Tibial nerve (tissue), 4 donors: ENCODE data around the gene PEX11G. TPM values are rescaled to one million over a fixed set of nuclear protein-coding genes. Genes with fewer than 3 reads are reported as not detected.

Experiments used
- DNase-seq, 2 donors: peaks; one replicate each; pipeline ENCODE4 v3.0.0-alpha.2; 2019; ENCODE audit warnings: low spot score in 2 of 2
- H3K27ac ChIP-seq, 4 donors: fragments of 200-600 bp; sonication (generic) in 3 of 4; one replicate each; pipeline ENCODE4 v1.5.1; 2017 to 2019; ENCODE audit warnings: mild to moderate bottlenecking in 1 of 4
- H3K27me3 ChIP-seq, 2 donors: fragments of 200-600 bp; sonication (generic) in 1 of 2; one replicate each; pipeline versions ENCODE4 v1.5.1 to v1.6.0; 2017 to 2019
- H3K36me3 ChIP-seq, 3 donors: fragments of 200-600 bp; sonication (generic); one replicate each; pipeline ENCODE4 v1.5.1; 2018 to 2019
- H3K4me1 ChIP-seq, 4 donors: fragments of 200-600 bp; sonication (generic) in 3 of 4; one replicate each; pipeline ENCODE4 v1.5.1; 2017 to 2019
- H3K4me3 ChIP-seq, 4 donors: fragments of 200-600 bp; sonication (generic) in 3 of 4; one replicate each; pipeline ENCODE4 v1.5.1; 2017 to 2019; ENCODE audit warnings: mild to moderate bottlenecking in 1 of 4, moderate library complexity in 1 of 4
- H3K9me3 ChIP-seq, 4 donors: fragments of 200-600 bp; sonication (generic) in 3 of 4; one replicate each; pipeline ENCODE4 v1.5.1; 2017 to 2019
- EP300 ChIP-seq, 2 donors: sonication (generic); formaldehyde crosslinking; IDR thresholded peaks; one replicate each; pipeline ENCODE4 v1.6.1; 2017; ENCODE audit warnings: antibody characterized with exemption in 2 of 2, mild to moderate bottlenecking in 1 of 2
- POLR2A ChIP-seq, 2 donors: fragments of 450-650 bp; IDR thresholded peaks; one replicate each; pipeline ENCODE4 v1.6.1; 2017; ENCODE audit warnings: antibody characterized with exemption in 2 of 2, mild to moderate bottlenecking in 2 of 2, moderate library complexity in 2 of 2
- WGBS, 2 donors: methylation state at CpG; one replicate each; pipeline ENCODE4 v1.1.5; 2018; 5-methylcytosine and 5-hydroxymethylcytosine counted together
- total RNA-seq, 4 donors: library from RNA; depleted of rRNA; stranded (reverse); fragments of >200 nt; gene quantifications; one replicate each; pipeline ENCODE4 v1.1.0, GENCODE V29; 2016
- TF ChIP-seq, protein P1 (sequence below), 5 experiments: fragments of 200-600 bp in 3 of 5; fragments of 450-650 bp in 2 of 5; sonication (generic) in 3 of 5; IDR thresholded peaks; one replicate each; pipeline ENCODE4 v1.5.1; 2016 to 2019; ENCODE audit warnings: antibody characterized with exemption in 5 of 5, mild to moderate bottlenecking in 3 of 5, moderate library complexity in 2 of 5

The PEX11G gene
- total RNA-seq, 4 donors from 2014 or later: 4.4 to 9.2 (median 7.8) TPM

DNA sequence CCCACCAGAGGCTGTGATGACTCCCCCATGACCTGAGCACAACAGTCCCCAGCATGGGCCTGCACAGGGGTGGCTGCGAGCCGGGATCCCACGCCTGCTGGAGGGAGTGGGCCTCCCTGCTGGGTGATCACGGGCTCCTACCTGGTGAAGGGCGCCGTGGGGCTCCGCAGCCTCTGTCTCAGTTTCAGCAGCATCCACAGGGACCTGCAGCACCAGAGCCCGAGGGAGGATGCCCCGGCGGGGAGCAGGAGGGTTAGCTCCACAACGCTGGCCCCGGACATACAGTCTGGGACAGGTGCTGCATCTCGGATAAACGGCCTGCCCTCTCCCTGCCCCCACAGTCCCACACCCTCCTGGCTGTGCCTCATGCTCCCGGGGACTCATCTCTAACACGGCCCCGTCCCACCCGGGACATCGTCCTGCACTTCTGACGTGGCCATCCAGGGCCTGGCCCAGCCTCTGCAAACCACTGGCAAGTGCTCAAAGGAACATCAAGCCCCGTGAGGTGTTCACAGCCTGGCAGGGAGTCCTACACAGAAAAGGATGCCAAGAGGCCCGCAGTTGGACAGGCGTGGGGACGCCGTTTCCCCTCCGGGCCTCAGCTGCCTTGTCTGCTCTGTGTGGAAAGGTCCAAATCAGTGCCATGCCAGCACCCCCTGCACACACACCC, 10.5 kb downstream of the PEX11G start:
- Histone ChIP-seq H3K4me1 (peaks cover 0 to 9% (median 0%) of the 10 kb centered on the region in 4 donors), H3K36me3 (peaks cover 0 to 30% (median 0%) of the 10 kb centered on the region in 3 donors), H3K27me3 (no peaks in the 10 kb centered on the region), H3K9me3 (no peaks in the 10 kb centered on the region), H3K27ac (no peak overlapping the region), H3K4me3 (no peak overlapping the region)
- DNase-seq: no peak
- no peak for TF ChIP-seq EP300 (IDR thresholded peaks at IDR 0.05)
- WGBS, 2 donors: 67 to 71% methylated on average over 21 to 25 of the region's 26 CpGs

- Histone ChIP-seq H3K27me3 (no peaks in the 10 kb centered on the region), H3K9me3 (no peaks in the 10 kb centered on the region), H3K4me3 (no peak overlapping the region), H3K36me3 (peaks cover 0 to 30% (median 0%) of the 10 kb centered on the region in 3 donors), H3K27ac (no peak overlapping the region), H3K4me1 (peaks cover 0 to 4% (median 0%) of the 10 kb centered on the region in 4 donors)
- 89 to 92% methylated on average over 10 of the region's 10 CpGs for WGBS, 2 donors
- no peak for DNase-seq
- TF ChIP-seq EP300 (IDR thresholded peaks at IDR 0.05): no peak
- TF ChIP-seq POLR2A (IDR thresholded peaks at IDR 0.05): no peak
- TF ChIP-seq, protein P1, sequence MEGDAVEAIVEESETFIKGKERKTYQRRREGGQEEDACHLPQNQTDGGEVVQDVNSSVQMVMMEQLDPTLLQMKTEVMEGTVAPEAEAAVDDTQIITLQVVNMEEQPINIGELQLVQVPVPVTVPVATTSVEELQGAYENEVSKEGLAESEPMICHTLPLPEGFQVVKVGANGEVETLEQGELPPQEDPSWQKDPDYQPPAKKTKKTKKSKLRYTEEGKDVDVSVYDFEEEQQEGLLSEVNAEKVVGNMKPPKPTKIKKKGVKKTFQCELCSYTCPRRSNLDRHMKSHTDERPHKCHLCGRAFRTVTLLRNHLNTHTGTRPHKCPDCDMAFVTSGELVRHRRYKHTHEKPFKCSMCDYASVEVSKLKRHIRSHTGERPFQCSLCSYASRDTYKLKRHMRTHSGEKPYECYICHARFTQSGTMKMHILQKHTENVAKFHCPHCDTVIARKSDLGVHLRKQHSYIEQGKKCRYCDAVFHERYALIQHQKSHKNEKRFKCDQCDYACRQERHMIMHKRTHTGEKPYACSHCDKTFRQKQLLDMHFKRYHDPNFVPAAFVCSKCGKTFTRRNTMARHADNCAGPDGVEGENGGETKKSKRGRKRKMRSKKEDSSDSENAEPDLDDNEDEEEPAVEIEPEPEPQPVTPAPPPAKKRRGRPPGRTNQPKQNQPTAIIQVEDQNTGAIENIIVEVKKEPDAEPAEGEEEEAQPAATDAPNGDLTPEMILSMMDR (IDR thresholded peaks at IDR 0.05): no peak
Measured at GRCh38 chr19:7477758-7478157, 11.1 kb downstream of the PEX11G start.

DNA sequence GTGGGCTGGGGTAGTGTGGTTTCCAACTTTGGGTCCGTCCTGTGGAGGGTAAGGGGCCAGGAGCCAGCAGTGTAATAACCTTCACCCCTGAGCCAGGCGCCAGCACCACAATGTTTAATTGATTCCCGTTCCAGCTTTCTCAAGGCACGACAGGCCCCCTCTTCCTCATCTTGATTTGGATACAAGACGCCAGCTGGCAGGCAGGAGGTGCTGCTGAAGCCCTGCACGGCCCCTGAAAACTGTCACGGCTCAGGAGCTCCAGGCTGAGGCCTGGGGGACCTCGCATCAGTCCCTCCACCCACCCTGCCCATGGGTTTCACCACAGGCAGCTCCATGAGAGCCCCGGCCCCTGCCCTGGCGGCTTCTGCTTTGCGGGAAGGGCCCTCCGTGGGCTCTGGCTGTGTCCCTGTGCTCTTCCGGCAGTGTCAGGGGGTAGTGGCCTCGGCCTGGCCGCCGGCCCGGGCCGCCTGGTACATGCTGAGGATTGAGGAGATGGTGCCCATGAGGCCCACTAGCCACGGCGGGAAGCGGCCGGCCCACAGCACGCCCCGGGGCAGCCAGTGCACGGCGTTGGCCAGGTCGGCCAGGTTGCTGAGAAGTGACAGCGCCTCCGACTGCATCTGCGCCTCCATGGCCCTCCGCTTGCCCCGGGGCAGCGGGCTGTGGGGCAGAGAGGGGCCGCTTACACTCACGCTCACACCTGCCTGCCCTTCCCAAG, 11.9 kb downstream of the PEX11G start:
- no peaks in the 10 kb centered on the region for H3K4me1 ChIP-seq
- TF ChIP-seq, protein P1 (IDR thresholded peaks at IDR 0.05): no peak
- TF ChIP-seq POLR2A (IDR thresholded peaks at IDR 0.05): no peak
- H3K27me3 ChIP-seq: no peaks in the 10 kb centered on the region
- H3K9me3 ChIP-seq: no peaks in the 10 kb centered on the region
- H3K27ac ChIP-seq: no peak overlapping the region
- H3K4me3 ChIP-seq: no peak overlapping the region
- no peak for DNase-seq
- WGBS, 2 donors: 72 to 82% methylated on average over 14 to 20 of the region's 35 CpGs
- H3K36me3 ChIP-seq: peaks cover 0 to 33% (median 0%) of the 10 kb centered on the region in 3 donors

- no peaks in the 10 kb centered on the region for H3K9me3 ChIP-seq
- no peak overlapping the region for H3K27ac ChIP-seq
- no peak for TF ChIP-seq EP300 (IDR thresholded peaks at IDR 0.05)
- TF ChIP-seq POLR2A (IDR thresholded peaks at IDR 0.05): no peak
- TF ChIP-seq, protein P1 (IDR thresholded peaks at IDR 0.05): no peak
- peaks cover 0 to 33% (median 0%) of the 10 kb centered on the region in 3 donors for H3K36me3 ChIP-seq
- H3K4me1 ChIP-seq: no peaks in the 10 kb centered on the region
- 78 to 81% methylated on average over 3 to 7 of the region's 7 CpGs for WGBS, 2 donors
- no peak overlapping the region for H3K4me3 ChIP-seq
- no peak for DNase-seq
- H3K27me3 ChIP-seq: no peaks in the 10 kb centered on the region
Measured at GRCh38 chr19:7476241-7476640, 12.6 kb downstream of the PEX11G start.

- Histone ChIP-seq H3K4me3 (no peak overlapping the region), H3K36me3 (peaks cover 0 to 35% (median 0%) of the 10 kb centered on the region in 3 donors), H3K27ac (no peak overlapping the region), H3K9me3 (no peaks in the 10 kb centered on the region), H3K4me1 (no peaks in the 10 kb centered on the region), H3K27me3 (no peaks in the 10 kb centered on the region)
- DNase-seq: no peak
- TF ChIP-seq, protein P1 (IDR thresholded peaks at IDR 0.05): no peak
- TF ChIP-seq POLR2A (IDR thresholded peaks at IDR 0.05) (no peak), EP300 (IDR thresholded peaks at IDR 0.05) (no peak)
- 79 to 96% methylated on average over 6 of the region's 6 CpGs for WGBS, 2 donors
Measured at GRCh38 chr19:7475665-7476064, 13.2 kb downstream of the PEX11G start.
